ENCODE results near the gene PCDHB8. TPM values are rescaled to one million over a fixed set of nuclear protein-coding genes. Genes with fewer than 3 reads are reported as not detected.
A peak's percentile ranks its signal among the peaks of the same experiment; 100 is the strongest.
"Not testable (repeated sequence)": the region's sequence is repeated elsewhere in the genome, so short reads cannot be mapped to it uniquely, and the experiment has no call there.

Gene PCDHB8
- total RNA-seq, 1 donor from 2014 or later, result 9.2 TPM

- DNase-seq (ENCODE audit: low spot score), result peak; percentile 51
- peaks cover 6% of the 10 kb centered on the region for H3K9me3 Mint-ChIP-seq (ENCODE audit: unreplicated experiment)
These were observed 5.0 kb upstream of the PCDHB8 start, which contains the start of gene PCDHB7 for GRCh38 chr5:141172381-141173204. TSS of gene PCDHB7 (plus strand) at chr5:141172644. CDS start at chr5:141172836, 192 bp downstream.

GRCh38 chr5:141174291-141175104 is 3.1 kb upstream of the PCDHB8 start:
- H3K4me1 Mint-ChIP-seq (ENCODE audit: unreplicated experiment); H3K27ac Mint-ChIP-seq (ENCODE audit: unreplicated experiment); DNase-seq (ENCODE audit: low spot score); H3K9me3 Mint-ChIP-seq (ENCODE audit: unreplicated experiment); H3K27me3 Mint-ChIP-seq (ENCODE audit: unreplicated experiment): not testable (repeated sequence)
- Mint-ChIP-seq H3K36me3 (ENCODE audit: low read depth, unreplicated experiment) (peaks cover 11% of the 10 kb centered on the region), H3K4me3 (ENCODE audit: unreplicated experiment) (peak overlapping the region; percentile 63)

More at GRCh38 chr5:141172381-141173204, 5.0 kb upstream of the PCDHB8 start, which contains the start of gene PCDHB7:
- Mint-ChIP-seq H3K27me3 (ENCODE audit: unreplicated experiment) (peaks cover 5% of the 10 kb centered on the region), H3K36me3 (ENCODE audit: low read depth, unreplicated experiment) (peaks cover 11% of the 10 kb centered on the region), H3K27ac (ENCODE audit: unreplicated experiment) (peak within 1 kb of the TSS; percentile 21), H3K4me1 (ENCODE audit: unreplicated experiment) (peaks cover 6% of the 10 kb centered on the region), H3K4me3 (ENCODE audit: unreplicated experiment) (peak within 1 kb of the TSS; percentile 14)
- peak; percentile 75 for TF ChIP-seq CTCF (IDR thresholded peaks at IDR 0.05; ENCODE audit: unreplicated experiment)

- no peak for TF ChIP-seq CTCF (IDR thresholded peaks at IDR 0.05; ENCODE audit: unreplicated experiment)
- peaks cover 5% of the 10 kb centered on the region for H3K27me3 Mint-ChIP-seq (ENCODE audit: unreplicated experiment)
- H3K9me3 Mint-ChIP-seq (ENCODE audit: unreplicated experiment), result peaks cover 6% of the 10 kb centered on the region
- no peak for DNase-seq (ENCODE audit: low spot score)
- peaks cover 17% of the 10 kb centered on the region for H3K36me3 Mint-ChIP-seq (ENCODE audit: low read depth, unreplicated experiment)
- H3K4me1 Mint-ChIP-seq (ENCODE audit: unreplicated experiment), result peaks cover 6% of the 10 kb centered on the region
- H3K4me3 Mint-ChIP-seq (ENCODE audit: unreplicated experiment), result no peak overlapping the region
- H3K27ac Mint-ChIP-seq (ENCODE audit: unreplicated experiment), result no peak overlapping the region
These were observed 1.7 kb upstream of the PCDHB8 start for GRCh38 chr5:141175933-141176332.

- H3K36me3 Mint-ChIP-seq (ENCODE audit: low read depth, unreplicated experiment), result peaks cover 29% of the 10 kb centered on the region
- DNase-seq (ENCODE audit: low spot score), result not testable (repeated sequence)
- H3K9me3 Mint-ChIP-seq (ENCODE audit: unreplicated experiment), result peaks cover 13% of the 10 kb centered on the region
These were observed 1.8 kb downstream of the PCDHB8 start for GRCh38 chr5:141179371-141179770.

GRCh38 chr5:141179876-141180275 is 2.3 kb downstream of the PCDHB8 start:
- not testable (repeated sequence) for H3K27me3 Mint-ChIP-seq (ENCODE audit: unreplicated experiment); H3K4me1 Mint-ChIP-seq (ENCODE audit: unreplicated experiment); DNase-seq (ENCODE audit: low spot score); H3K27ac Mint-ChIP-seq (ENCODE audit: unreplicated experiment)
- H3K4me3 Mint-ChIP-seq (ENCODE audit: unreplicated experiment), result peak overlapping the region; percentile 33
- H3K9me3 Mint-ChIP-seq (ENCODE audit: unreplicated experiment), result peaks cover 16% of the 10 kb centered on the region
- peaks cover 32% of the 10 kb centered on the region for H3K36me3 Mint-ChIP-seq (ENCODE audit: low read depth, unreplicated experiment)

More at GRCh38 chr5:141179371-141179770, 1.8 kb downstream of the PCDHB8 start:
- not testable (repeated sequence) for H3K4me3 Mint-ChIP-seq (ENCODE audit: unreplicated experiment); H3K27ac Mint-ChIP-seq (ENCODE audit: unreplicated experiment); H3K27me3 Mint-ChIP-seq (ENCODE audit: unreplicated experiment); H3K4me1 Mint-ChIP-seq (ENCODE audit: unreplicated experiment)

GRCh38 chr5:141180313-141180712 is 2.7 kb downstream of the PCDHB8 start:
- Mint-ChIP-seq H3K9me3 (ENCODE audit: unreplicated experiment) (peaks cover 15% of the 10 kb centered on the region), H3K4me3 (ENCODE audit: unreplicated experiment) (peak overlapping the region; percentile 33), H3K27me3 (ENCODE audit: unreplicated experiment) (no peaks in the 10 kb centered on the region), H3K4me1 (ENCODE audit: unreplicated experiment) (peaks cover 5% of the 10 kb centered on the region), H3K27ac (ENCODE audit: unreplicated experiment) (no peak overlapping the region), H3K36me3 (ENCODE audit: low read depth, unreplicated experiment) (peaks cover 32% of the 10 kb centered on the region)
- no peak for TF ChIP-seq CTCF (IDR thresholded peaks at IDR 0.05; ENCODE audit: unreplicated experiment)
- no peak for DNase-seq (ENCODE audit: low spot score)

Measured in endothelial cell (in vitro differentiated cells).